Stomach (tissue), 9 donors: ENCODE measurements around the gene KLRD1. TPM values are rescaled to one million over a fixed set of nuclear protein-coding genes. Genes with fewer than 3 reads are reported as not detected.
"Not testable (repeated sequence)": the region's sequence is repeated elsewhere in the genome, so short reads cannot be mapped to it uniquely, and the experiment has no call there.

ENCODE experiments used
- DNase-seq, 2 donors: peaks; one replicate each; pipeline versions ENCODE4 v3.0.0 to v3.0.0-alpha.2; 2013 to 2019
- H3K27ac ChIP-seq, 5 donors: fragments of 200-600 bp in 4 of 5; sonication (generic) in 4 of 5; one replicate each; pipeline ENCODE4 v1.5.1; 2013 to 2019; ENCODE audit warnings: mild to moderate bottlenecking in 1 of 5, moderate library complexity in 1 of 5
- H3K27me3 ChIP-seq, 3 donors: fragments of 200-600 bp; sonication (generic); one replicate each; pipeline ENCODE4 v1.5.1; 2017 to 2019; ENCODE audit warnings: mixed run types in 1 of 3
- H3K36me3 ChIP-seq, 4 donors: fragments of 200-600 bp; sonication (generic); 1 replicate in 3 of 4; 2 replicates in 1 of 4; pipeline ENCODE4 v1.5.1; 2016 to 2019
- H3K4me1 ChIP-seq, 4 donors: fragments of 200-600 bp; sonication (generic); one replicate each; pipeline ENCODE4 v1.5.1; 2016 to 2019
- H3K4me3 ChIP-seq, 4 donors: fragments of 200-600 bp; sonication (generic) in 3 of 4; one replicate each; pipeline ENCODE4 v1.5.1; 2016 to 2019; ENCODE audit warnings: mild to moderate bottlenecking in 1 of 4
- H3K9me3 ChIP-seq, 4 donors: fragments of 200-600 bp; sonication (generic); one replicate each; pipeline ENCODE4 v1.5.1; 2016 to 2019
- EP300 ChIP-seq: sonication (generic); formaldehyde crosslinking; IDR thresholded peaks from one replicate; pipeline ENCODE4 v1.6.1; 2017; ENCODE audit warnings: antibody characterized with exemption
- POLR2A ChIP-seq, 4 donors: fragments of 450-650 bp; IDR thresholded peaks; one replicate each; pipeline ENCODE4 v1.6.1; 2016; ENCODE audit warnings: antibody characterized with exemption in 4 of 4, control low read depth in 2 of 4, mild to moderate bottlenecking in 1 of 4, moderate library complexity in 1 of 4
- POLR2AphosphoS5 ChIP-seq, 3 donors: sonication (generic); formaldehyde crosslinking; IDR thresholded peaks; one replicate each; pipeline ENCODE4 v1.6.1; 2016; ENCODE audit warnings: antibody characterized with exemption in 3 of 3
- whole genome bisulfite sequencing, 5 donors: extraction: QIAGEN DNeasy Blood & Tissue Kit in 3 of 5; methylation state at CpG; one replicate each; pipeline versions ENCODE4 v1.1.5 to v1.1.7; 2013 to 2018; 5-methylcytosine and 5-hydroxymethylcytosine counted together
- intact Hi-C: fragments of 100-400 bp; cut with DNase I; formaldehyde crosslinking; loops from one replicate; pipeline ENCODE4 v1.15.1; 2023; ENCODE audit warnings: low total_unique reads
- polyA plus RNA-seq, 3 donors: library from polyadenylated mRNA; stranded (reverse); fragments of 200-250 nt; gene quantifications; one replicate each; pipeline ENCODE4 v1.2.3, GENCODE V29; 2013
- total RNA-seq, 5 donors: library from RNA; depleted of rRNA; stranded (reverse); fragments of >200 nt; gene quantifications; one replicate each; pipeline versions ENCODE4 v1.1.0 to v1.2.3, GENCODE V29; 2014 to 2016
- TF ChIP-seq, protein P1 (sequence below), 7 experiments: fragments of 450-650 bp in 4 of 7; fragments of 200-600 bp in 3 of 7; sonication (generic) in 3 of 7; IDR thresholded peaks; one replicate each; pipeline ENCODE4 v1.5.1; 2016 to 2019; ENCODE audit warnings: antibody characterized with exemption in 7 of 7, control low read depth in 2 of 7, mild to moderate bottlenecking in 1 of 7
- donor health status: healthy with polysubstance abuse.
- donor health status: Bipolar disorder and iron deficiency.
- donor health status: healthy.

Gene KLRD1
- total and polyA plus RNA-seq, 8 donors = under 0.01 to 15.4 (median 0.89) TPM; not detected in 1

GRCh38 chr12:10339053-10339840 lies 31.6 kb downstream of the KLRD1 start:
- Histone ChIP-seq H3K27me3 (no peaks in the 10 kb centered on the region), H3K27ac (no peak overlapping the region), H3K4me3 (no peak overlapping the region), H3K36me3 (no peaks in the 10 kb centered on the region), H3K4me1 (no peaks in the 10 kb centered on the region), H3K9me3 (no peaks in the 10 kb centered on the region)
- WGBS, 5 donors = 64 to 78% (median 74%) methylated on average over 9 of the region's 9 CpGs
- TF ChIP-seq POLR2A (IDR thresholded peaks at IDR 0.05) (no peak), EP300 (no peak), POLR2AphosphoS5 (IDR thresholded peaks at IDR 0.05) (no peak)
- TF ChIP-seq, protein P1, sequence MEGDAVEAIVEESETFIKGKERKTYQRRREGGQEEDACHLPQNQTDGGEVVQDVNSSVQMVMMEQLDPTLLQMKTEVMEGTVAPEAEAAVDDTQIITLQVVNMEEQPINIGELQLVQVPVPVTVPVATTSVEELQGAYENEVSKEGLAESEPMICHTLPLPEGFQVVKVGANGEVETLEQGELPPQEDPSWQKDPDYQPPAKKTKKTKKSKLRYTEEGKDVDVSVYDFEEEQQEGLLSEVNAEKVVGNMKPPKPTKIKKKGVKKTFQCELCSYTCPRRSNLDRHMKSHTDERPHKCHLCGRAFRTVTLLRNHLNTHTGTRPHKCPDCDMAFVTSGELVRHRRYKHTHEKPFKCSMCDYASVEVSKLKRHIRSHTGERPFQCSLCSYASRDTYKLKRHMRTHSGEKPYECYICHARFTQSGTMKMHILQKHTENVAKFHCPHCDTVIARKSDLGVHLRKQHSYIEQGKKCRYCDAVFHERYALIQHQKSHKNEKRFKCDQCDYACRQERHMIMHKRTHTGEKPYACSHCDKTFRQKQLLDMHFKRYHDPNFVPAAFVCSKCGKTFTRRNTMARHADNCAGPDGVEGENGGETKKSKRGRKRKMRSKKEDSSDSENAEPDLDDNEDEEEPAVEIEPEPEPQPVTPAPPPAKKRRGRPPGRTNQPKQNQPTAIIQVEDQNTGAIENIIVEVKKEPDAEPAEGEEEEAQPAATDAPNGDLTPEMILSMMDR (IDR thresholded peaks at IDR 0.05) = no peak
- intact Hi-C loops = loop anchor here (5.0 kb wide), 1 partner anchor 223 kb away; no protein-coding TSS in a partner anchor
- DNase-seq = no peak

GRCh38 chr12:10340946-10341345 lies 33.3 kb downstream of the KLRD1 start:
- DNase-seq, H3K27me3 ChIP-seq, intact Hi-C loops, H3K4me1 ChIP-seq, H3K4me3 ChIP-seq, H3K27ac ChIP-seq, H3K36me3 ChIP-seq, H3K9me3 ChIP-seq: not testable (repeated sequence)
- 81 to 86% (median 81%) methylated on average over 2 of the region's 2 CpGs for WGBS, 5 donors

DNA sequence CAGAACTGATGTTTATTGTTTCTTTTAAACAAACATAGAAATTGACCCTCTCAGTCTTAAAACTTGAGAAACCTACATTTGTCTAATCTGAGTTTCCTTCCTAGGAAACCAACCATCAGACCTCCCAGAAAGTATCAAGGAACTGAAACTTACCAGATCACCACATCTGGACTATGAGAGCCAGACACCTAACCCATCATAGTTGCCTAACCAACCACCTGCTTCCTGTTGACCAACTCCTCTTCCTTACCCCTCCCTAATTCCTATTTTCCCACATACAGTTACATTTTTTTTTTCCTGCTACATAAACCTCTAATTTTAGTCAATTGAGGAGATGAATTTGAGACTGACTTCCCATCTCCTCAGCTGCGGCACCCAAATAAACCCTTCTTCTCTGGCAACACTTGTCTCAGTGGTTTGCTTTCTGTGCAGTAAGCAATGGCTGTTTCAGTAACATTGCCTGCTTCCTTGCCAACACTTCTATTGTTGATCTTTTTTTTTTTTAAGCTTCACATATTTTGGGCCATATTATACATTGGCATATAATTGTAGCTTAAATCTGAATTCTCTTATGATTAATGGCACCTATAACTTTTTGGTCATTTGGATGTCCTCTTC lies 34.3 kb downstream of the KLRD1 start:
- Histone ChIP-seq H3K4me1 (no peaks in the 10 kb centered on the region), H3K27ac (no peak overlapping the region), H3K9me3 (no peaks in the 10 kb centered on the region), H3K36me3 (no peaks in the 10 kb centered on the region), H3K4me3 (no peak overlapping the region), H3K27me3 (no peaks in the 10 kb centered on the region)
- intact Hi-C loops = no loop called here
- WGBS, 5 donors = 84 to 100% (median 89%) methylated on average over 1 of the region's 1 CpG
- no peak for TF ChIP-seq POLR2AphosphoS5 (IDR thresholded peaks at IDR 0.05)
- TF ChIP-seq, protein P1 (IDR thresholded peaks at IDR 0.05) = no peak
- TF ChIP-seq EP300 = no peak
- TF ChIP-seq POLR2A (IDR thresholded peaks at IDR 0.05) = no peak
- DNase-seq = no peak

DNA sequence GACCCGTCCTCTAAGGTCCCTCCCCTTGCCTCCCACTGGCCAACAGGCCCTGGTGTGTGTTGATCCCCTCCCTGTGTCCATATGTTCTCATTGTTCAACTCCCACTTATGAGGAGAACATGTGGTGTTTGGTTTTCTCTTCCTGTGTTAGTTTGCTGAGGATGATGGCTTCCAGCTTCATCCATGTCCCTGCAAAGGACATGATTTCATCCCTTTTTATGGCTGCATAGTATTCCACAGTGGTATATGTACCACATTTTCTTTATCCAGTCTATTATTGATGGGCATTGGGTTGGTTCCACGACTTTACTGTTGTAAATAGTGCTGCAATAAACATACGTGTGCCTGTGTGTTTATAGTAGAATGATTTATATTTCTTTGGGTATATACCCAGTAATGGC lies 43.8 kb downstream of the KLRD1 start:
- H3K27ac ChIP-seq, H3K4me3 ChIP-seq, DNase-seq, H3K36me3 ChIP-seq, H3K9me3 ChIP-seq, H3K27me3 ChIP-seq, H3K4me1 ChIP-seq: not testable (repeated sequence)
- 46 to 66% (median 57%) methylated on average over 3 of the region's 3 CpGs for WGBS, 5 donors
- intact Hi-C loops = loop anchor here (10.0 kb wide), 1 partner anchor 323 kb away; the partner anchor contains the start of gene STYK1

DNA sequence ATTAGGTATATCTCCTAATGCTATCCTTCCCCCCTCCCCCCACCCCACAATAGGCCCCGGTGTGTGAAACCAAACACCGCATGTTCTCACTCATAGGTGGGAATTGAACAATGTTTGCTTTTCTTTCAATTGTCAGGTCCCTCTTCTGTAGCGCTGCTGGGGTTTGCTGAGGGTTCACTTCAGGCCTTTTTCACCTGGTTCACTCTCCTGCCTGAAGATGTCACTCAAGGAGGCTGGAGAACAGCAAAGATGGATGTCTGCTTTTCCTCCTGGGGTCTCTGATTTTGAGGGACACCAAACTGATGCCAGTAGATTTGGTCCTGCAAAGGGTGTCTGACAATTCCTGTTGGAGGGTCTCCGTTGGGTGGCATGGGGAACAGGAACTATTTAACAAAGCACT lies 46.4 kb downstream of the KLRD1 start:
- TF ChIP-seq EP300 (no peak), POLR2AphosphoS5 (IDR thresholded peaks at IDR 0.05) (no peak)
- TF ChIP-seq, protein P1 (IDR thresholded peaks at IDR 0.05) = no peak
- Histone ChIP-seq H3K9me3 (peaks cover 0 to 3% (median 0%) of the 10 kb centered on the region in 4 donors), H3K27ac (no peak overlapping the region), H3K4me1 (peaks cover 0 to 5% (median 0%) of the 10 kb centered on the region in 4 donors), H3K4me3 (no peak overlapping the region), H3K36me3 (no peaks in the 10 kb centered on the region), H3K27me3 (no peaks in the 10 kb centered on the region)
- no peak for DNase-seq
- intact Hi-C loops = loop anchor here (10.0 kb wide), 1 partner anchor 321 kb away; the partner anchor contains the start of gene STYK1
- 55 to 69% (median 61%) methylated on average over 4 of the region's 4 CpGs for WGBS, 5 donors
